Smooth muscle cell (in vitro differentiated cells): ENCODE data around the gene PGBD5. TPM values are rescaled to one million over a fixed set of nuclear protein-coding genes. Genes with fewer than 3 reads are reported as not detected.

ENCODE experiments used
- DNase-seq: peaks from one replicate; lab custom pipeline; 2025; ENCODE audit not compliant: unreplicated experiment; lab: John Stamatoyannopoulos, UW
- H2AFZ ChIP-seq: fragments of 200-600 bp; sonication (generic); 2 replicates; pipeline ENCODE4 v1.6.0; 2016; ENCODE audit warnings: antibody characterized with exemption, low read depth, mild to moderate bottlenecking
- H3F3A ChIP-seq: fragments of 200-600 bp; sonication (generic); 2 replicates; pipeline ENCODE4 v1.6.0; 2017; ENCODE audit warnings: antibody characterized with exemption, low read depth
- H3K27ac ChIP-seq: fragments of 200-600 bp; sonication (generic); 2 replicates; pipeline ENCODE4 v1.5.1; 2016; ENCODE audit warnings: low read depth, mild to moderate bottlenecking
- H3K27me3 ChIP-seq: fragments of 200-600 bp; sonication (generic); 2 replicates; pipeline ENCODE4 v1.6.1; 2016; ENCODE audit warnings: low read depth, mild to moderate bottlenecking
- H3K36me3 ChIP-seq: fragments of 200-600 bp; sonication (generic); 2 replicates; pipeline ENCODE4 v1.5.1; 2016; ENCODE audit warnings: low read depth
- H3K4me1 ChIP-seq: fragments of 200-600 bp; sonication (generic); 2 replicates; pipeline ENCODE4 v1.5.1; 2016; ENCODE audit warnings: low read depth
- H3K4me2 ChIP-seq: fragments of 200-600 bp; sonication (generic); 2 replicates; pipeline ENCODE4 v1.6.0; 2016; ENCODE audit warnings: mild to moderate bottlenecking
- H3K4me3 ChIP-seq: fragments of 200-600 bp; sonication (generic); 2 replicates; pipeline ENCODE4 v1.5.1; 2016; ENCODE audit warnings: mild to moderate bottlenecking
- H3K79me2 ChIP-seq: fragments of 200-600 bp; sonication (generic); 2 replicates; pipeline ENCODE4 v1.6.0; 2016; ENCODE audit warnings: low read depth, mild to moderate bottlenecking
- H3K9ac ChIP-seq: fragments of 200-600 bp; sonication (generic); 2 replicates; pipeline ENCODE4 v1.6.0; 2016; ENCODE audit warnings: low read depth
- H3K9me3 ChIP-seq: fragments of 200-600 bp; sonication (generic); replicated peaks from 2 replicates; pipeline ENCODE4 v1.5.1; 2016; ENCODE audit warnings: low read depth
- H4K20me1 ChIP-seq: fragments of 200-600 bp; sonication (generic); 2 replicates; pipeline ENCODE4 v1.6.0; 2016; ENCODE audit warnings: low read depth
- CTCF ChIP-seq: fragments of 200-600 bp; sonication (generic); IDR thresholded peaks from 2 replicates; pipeline ENCODE4 v1.5.1; 2017; ENCODE audit warnings: borderline replicate concordance, mild to moderate bottlenecking, antibody characterized with exemption; ENCODE audit not compliant: insufficient read depth, poor library complexity, severe bottlenecking
- WGBS: methylation state at CpG from one replicate; pipeline ENCODE4 v1.1.7; 2016; ENCODE audit warnings: low lambda C conversion rate; 5-methylcytosine and 5-hydroxymethylcytosine counted together
- polyA plus RNA-seq: library from polyadenylated mRNA; unstranded; fragments of >200 nt; fragmentation: Nextera tagmentation; extraction: Ambion mirVana; gene quantifications from 2 replicates; pipeline ENCODE4 v1.2.1, GENCODE V29; 2016
- total RNA-seq: library from RNA; depleted of rRNA; stranded (reverse); fragments of >200 nt; gene quantifications from 2 replicates; pipeline ENCODE4 v1.2.3, GENCODE V29; 2014

Gene PGBD5
- total and polyA plus RNA-seq, 2 experiments from 2014 or later = 0.83 to 0.94 TPM

- H3K79me2 ChIP-seq = no peaks in the 10 kb centered on the region
- H3K9me3 ChIP-seq = no peaks in the 10 kb centered on the region
- 91% methylated on average over 7 of the region's 7 CpGs for WGBS
Observed at GRCh38 chr1:230285351-230285750, 140.8 kb downstream of the PGBD5 start.

GRCh38 chr1:230284891-230285290 is 141.2 kb downstream of the PGBD5 start:
- TF ChIP-seq CTCF = no peak
- no peaks in the 10 kb centered on the region for H4K20me1 ChIP-seq
- H3K9ac ChIP-seq = no peak overlapping the region
- no peak overlapping the region for H3K4me3 ChIP-seq
- no peaks in the 10 kb centered on the region for H3F3A ChIP-seq
- 95% methylated on average over 10 of the region's 10 CpGs for WGBS
- H3K27ac ChIP-seq = no peak overlapping the region
- no peaks in the 10 kb centered on the region for H3K36me3 ChIP-seq
- no peak overlapping the region for H2AFZ ChIP-seq
- no peaks in the 10 kb centered on the region for H3K4me1 ChIP-seq
- no peaks in the 10 kb centered on the region for H3K9me3 ChIP-seq
- no peak for DNase-seq
- H3K27me3 ChIP-seq = peaks cover 1% of the 10 kb centered on the region
- H3K4me2 ChIP-seq = no peak overlapping the region
- no peaks in the 10 kb centered on the region for H3K79me2 ChIP-seq

More at GRCh38 chr1:230285351-230285750, 140.8 kb downstream of the PGBD5 start:
- Histone ChIP-seq H3K4me2 (no peak overlapping the region), H3K36me3 (no peaks in the 10 kb centered on the region), H4K20me1 (no peaks in the 10 kb centered on the region), H3K4me3 (no peak overlapping the region), H3K27me3 (peaks cover 6% of the 10 kb centered on the region), H3K27ac (no peak overlapping the region), H3K9ac (no peak overlapping the region), H3K4me1 (no peaks in the 10 kb centered on the region), H3F3A (no peaks in the 10 kb centered on the region), H2AFZ (no peak overlapping the region)
- TF ChIP-seq CTCF = no peak
- no peak for DNase-seq

GRCh38 chr1:230283678-230284077 is 142.5 kb downstream of the PGBD5 start:
- DNase-seq = no peak
- no peak overlapping the region for H3K27ac ChIP-seq
- 93% methylated on average over 12 of the region's 12 CpGs for WGBS

More at GRCh38 chr1:230283678-230284077, 142.5 kb downstream of the PGBD5 start:
- no peaks in the 10 kb centered on the region for H3K36me3 ChIP-seq
- no peak for TF ChIP-seq CTCF
- H3K4me2 ChIP-seq = no peak overlapping the region
- no peak overlapping the region for H3K4me3 ChIP-seq
- H3K4me1 ChIP-seq = no peaks in the 10 kb centered on the region
- H3K79me2 ChIP-seq = no peaks in the 10 kb centered on the region
- peaks cover 2% of the 10 kb centered on the region for H4K20me1 ChIP-seq
- no peaks in the 10 kb centered on the region for H3K27me3 ChIP-seq
- H3K9ac ChIP-seq = no peak overlapping the region
- H3K9me3 ChIP-seq = no peaks in the 10 kb centered on the region
- no peak overlapping the region for H2AFZ ChIP-seq
- no peaks in the 10 kb centered on the region for H3F3A ChIP-seq
